A549 treated with GW870086 at 1 μM for 4 hours (cell line): ENCODE measurements around the gene MAEL. TPM values are rescaled to one million over a fixed set of nuclear protein-coding genes. Genes with fewer than 3 reads are reported as not detected.

ENCODE experiments used
- total RNA-seq: library from RNA; stranded (reverse); fragments of 200-300 nt; extraction: Qiagen RNA extraction; gene quantifications from 5 replicates; pipeline ENCODE4 v1.2.3, GENCODE V29; 2022; ENCODE audit warnings: low read depth

The MAEL gene
- not detected in 5 replicates for total RNA-seq

DNA sequence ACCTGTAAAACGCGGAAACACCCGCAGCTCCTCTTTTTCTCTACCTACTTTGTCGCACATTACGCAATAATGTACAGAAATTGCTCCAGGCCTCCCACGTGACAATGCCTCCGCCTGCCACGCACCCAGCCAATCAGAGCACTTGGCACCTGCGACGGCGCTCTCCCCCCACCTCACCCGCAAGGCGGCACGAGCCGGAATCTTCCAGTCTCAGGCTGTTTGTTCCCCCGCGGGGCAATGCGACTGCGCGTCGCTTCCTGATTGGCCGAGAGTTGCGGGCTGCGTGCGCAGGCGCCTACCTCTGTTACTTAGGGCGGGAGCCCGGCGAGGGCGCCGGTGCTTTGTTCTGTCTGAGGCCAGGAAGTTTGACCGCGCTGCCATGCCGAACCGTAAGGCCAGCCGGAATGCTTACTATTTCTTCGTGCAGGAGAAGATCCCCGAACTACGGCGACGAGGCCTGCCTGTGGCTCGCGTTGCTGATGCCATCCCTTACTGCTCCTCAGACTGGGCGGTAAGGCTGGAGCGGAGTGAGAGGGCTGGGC is at the start of gene MAEL:
Gene MAEL (plus strand): TSS at position 307 of the 542 bp plus-strand sequence. CDS start 73 bp downstream, at position 380.

DNA sequence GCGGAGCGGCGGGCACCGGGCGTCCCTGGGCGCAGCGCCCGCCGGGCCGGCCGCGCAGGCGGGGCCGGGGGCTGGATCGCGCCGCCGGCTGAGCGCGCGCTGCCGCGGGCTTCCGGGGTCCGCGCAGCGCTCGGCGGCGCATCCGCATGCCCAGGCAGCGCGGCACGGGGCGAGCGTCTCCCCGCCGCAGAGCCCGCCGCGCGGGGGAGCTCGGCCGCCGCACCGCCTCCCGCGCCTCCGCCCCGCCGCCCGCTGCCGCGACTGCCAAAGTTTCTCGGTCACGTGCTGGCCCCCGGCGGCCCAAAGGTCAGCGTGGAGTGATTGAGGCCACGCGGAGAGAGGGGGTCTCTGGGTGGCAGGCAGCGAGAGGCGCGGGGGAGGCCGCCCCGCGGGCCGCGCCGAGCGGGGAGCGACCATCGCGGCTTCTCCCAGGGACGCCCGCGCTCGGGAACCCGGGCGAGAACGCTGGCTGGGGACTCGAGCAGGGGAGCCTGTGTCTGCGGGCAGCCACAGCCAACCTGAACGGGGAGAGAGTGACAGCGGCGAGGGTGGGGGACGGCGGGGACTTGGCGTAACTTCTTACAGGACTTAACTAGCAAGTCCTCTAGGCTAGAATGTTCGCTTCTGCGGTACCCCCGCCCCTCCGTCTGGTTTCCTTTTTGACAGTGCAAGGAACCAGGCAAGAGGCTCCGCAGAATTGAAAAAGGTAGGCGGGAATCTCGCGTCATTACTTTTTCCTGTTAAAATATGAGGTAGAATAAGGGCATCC is 13.5 kb upstream of the MAEL start, which contains the start of gene ILDR2:
Gene ILDR2 (minus strand): TSS at position 180 of the 769 bp plus-strand sequence. CDS start 272 bp downstream, outside the sequence.

Other genes starting within 250 kb of the MAEL start
- 23.5 to 30.6 TPM (median 27.5 TPM) in 5 replicates for gene POGK, start 149.8 kb upstream of the MAEL start, total RNA-seq
- gene TADA1, start 113.0 kb upstream of the MAEL start, total RNA-seq: 9.6 to 13.4 TPM (median 12.4 TPM) in 5 replicates
- 0.01 to 0.03 TPM in 2 of 5 replicates, not detected in the others for gene ILDR2, start 13.7 kb upstream of the MAEL start, total RNA-seq
- gene GPA33, start 101.1 kb downstream of the MAEL start, total RNA-seq: not detected in 5 replicates
- gene STYXL2, start 104.8 kb downstream of the MAEL start, total RNA-seq: not detected in 5 replicates
- 2.5 to 3.8 TPM (median 3.2 TPM) in 5 replicates for gene POU2F1, start 231.6 kb downstream of the MAEL start, total RNA-seq